GM19372 (cell line): ENCODE results near the gene NMNAT2.

Source experiments
- ATAC-seq: cut with Tn5 transposase; IDR thresholded peaks from one replicate; pipeline ENCODE4 v1.9.1; 2021; ENCODE audit warnings: mild to moderate bottlenecking, low read depth, moderate library complexity; ENCODE audit not compliant: unreplicated experiment

The NMNAT2 gene

DNA sequence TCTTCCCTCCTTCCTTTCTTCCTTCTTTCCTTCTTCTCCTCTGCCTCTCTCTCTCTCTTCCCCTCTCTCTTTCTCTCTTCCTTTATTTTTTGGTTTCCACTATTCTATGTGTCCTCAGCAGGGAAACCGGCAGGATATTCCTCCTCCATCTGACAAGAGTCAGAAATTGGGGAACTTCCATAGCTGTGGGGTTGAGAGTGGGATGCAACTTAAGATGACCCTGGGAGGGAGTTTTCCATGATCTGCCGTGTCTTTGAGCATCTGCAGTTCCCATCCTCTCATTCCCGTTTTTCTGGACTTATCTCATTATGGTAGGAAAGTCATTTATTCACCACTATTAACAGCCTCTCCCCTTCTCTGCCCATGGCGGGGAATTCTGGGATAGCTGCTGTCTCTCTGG, 98.6 kb downstream of the NMNAT2 start:
- no peak for ATAC-seq

GRCh38 chr1:183319051-183319450, 99.1 kb downstream of the NMNAT2 start:
- no peak for ATAC-seq

DNA sequence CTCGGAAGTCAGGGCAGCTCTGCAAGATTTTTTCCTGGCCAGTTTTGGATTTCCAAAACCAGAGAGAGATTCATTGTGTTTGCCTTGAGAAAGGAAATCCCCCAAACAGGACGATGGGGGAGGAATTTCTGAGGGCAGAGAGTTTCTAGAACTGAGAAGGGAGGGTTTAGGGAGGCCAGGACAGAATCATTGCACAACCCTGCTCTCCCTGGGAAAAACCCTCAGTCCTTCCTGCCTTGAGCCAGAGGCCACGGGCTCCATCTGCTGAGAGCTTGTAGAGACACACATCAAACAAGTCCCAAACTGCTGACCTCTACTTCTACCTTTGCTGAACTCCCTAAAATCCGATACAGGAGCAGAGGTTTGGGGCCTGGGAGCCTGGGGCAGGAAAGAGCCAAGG, 99.7 kb downstream of the NMNAT2 start:
- peak; percentile 59 for ATAC-seq

DNA sequence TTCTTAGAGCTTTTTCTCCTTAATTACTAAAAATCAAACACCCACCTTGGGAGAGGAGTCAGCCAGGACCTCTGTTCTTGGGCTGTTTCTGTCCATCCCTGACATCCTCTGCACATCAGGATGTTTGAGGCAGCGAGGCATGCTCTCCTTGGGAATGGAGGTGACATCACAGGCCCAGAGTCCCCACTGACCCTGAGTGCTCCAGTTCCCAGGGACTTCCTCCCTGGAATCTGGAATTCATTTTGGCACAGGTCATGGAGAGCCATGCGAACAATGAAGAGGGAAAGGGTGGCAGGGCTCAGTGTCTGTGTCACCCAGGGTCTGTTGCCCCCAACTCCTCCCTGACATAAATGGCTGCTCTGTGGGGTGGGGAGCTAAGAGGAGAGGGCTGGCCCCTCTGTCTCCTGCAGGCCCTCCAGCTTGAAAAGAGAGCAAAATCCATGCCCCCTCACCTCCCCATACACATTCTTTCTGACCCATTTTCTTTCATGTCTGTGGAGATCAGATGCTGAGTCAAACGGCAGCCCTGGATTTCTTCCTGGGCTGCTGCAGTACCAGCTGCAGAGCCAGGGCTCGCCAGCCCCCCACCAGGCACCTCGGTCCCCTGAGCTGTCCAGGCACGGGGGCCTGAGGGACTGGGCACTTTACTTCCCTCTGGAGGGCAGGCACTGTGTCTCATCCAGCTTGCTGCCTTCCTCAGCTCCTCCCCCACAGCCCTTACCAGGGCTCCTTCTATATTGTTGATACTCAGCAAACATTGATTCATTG, 102.0 kb downstream of the NMNAT2 start:
- no peak for ATAC-seq

DNA sequence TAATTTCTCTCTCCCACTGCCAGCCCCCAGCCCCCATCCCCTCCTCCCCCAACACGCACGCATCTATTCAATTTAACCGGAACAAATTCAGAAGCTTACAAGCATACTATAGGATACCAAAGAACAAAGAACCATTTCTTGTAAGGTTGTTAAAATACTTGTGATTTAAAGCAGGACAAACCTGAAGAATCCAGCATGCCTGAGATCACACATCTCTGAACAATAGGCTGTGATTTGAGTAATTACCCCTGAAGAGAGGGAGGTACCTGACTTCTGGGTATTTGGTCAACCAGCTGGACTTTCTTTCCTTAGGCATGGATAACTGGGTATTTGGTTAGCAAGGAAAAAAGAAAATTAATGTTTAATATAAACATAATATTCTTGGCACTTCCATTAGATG, 105.1 kb downstream of the NMNAT2 start:
- no peak for ATAC-seq

DNA sequence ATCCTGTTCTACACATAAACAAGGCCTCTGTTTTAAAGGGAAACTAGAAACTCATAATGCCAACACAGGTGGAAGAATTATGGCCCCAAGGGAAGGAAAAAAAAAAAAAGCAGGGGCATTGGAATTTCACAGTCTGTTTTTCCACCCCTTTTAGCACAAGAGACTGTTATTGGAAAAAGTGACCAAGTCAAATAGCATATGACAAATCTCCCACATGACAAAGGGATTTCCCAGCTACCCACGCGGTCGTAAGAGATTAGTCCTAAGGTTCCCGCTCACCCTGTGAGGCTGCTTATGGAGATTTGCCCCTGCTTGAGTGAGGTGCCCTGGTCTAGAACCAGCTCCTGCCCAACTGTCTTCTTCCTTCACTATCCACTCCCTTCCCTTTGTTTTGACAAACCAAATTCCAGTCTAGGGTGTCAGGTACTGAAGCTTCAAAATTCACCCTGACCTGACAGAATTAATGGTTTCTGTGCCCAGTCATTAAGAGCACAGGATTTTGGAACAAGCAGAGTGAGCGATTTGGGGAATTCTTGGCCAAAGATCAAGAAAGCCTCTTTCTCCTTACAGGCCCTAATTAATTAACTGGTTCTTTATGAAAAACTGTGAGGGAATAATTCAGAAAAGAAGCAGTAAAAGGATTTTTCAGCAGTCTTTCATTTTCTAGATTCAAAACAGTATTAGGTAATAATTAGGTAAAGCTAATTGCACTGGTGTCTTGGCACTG, 107.3 kb downstream of the NMNAT2 start:
- no peak for ATAC-seq

- no peak for ATAC-seq
These were observed 109.5 kb downstream of the NMNAT2 start for GRCh38 chr1:183308719-183309118.

DNA sequence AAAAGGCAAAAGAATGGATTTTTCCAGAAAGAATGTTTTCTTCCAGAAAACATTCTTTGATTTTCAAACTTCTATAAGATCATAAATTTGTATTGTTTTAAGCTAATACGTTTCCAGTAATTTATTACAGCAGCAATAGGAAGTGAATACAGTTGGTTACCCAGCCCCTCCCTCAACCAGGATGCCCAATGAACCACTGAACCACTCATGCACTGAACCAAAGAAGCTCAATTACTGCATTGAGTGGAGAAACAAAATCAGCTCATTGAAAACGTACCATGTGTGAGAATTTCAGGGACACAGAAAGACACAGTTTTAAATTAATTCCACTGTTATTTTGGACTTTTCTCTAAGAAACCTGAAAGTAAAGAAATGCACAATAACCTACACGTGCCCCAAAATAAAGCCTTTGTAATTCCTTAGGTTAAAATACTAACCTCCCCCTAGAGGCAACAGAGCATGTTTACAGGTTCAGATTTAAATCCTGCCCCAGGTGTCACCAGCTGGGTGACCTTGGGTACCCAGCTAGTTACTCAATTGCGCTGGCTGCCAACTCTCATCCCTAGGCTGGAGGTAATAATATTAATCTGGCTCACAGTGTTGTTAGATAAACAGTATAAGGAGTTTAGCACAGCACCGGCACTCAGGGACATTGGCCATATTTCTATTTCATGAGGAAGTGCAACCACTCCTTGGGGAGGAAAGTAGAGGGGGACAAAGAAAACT, 111.7 kb downstream of the NMNAT2 start:
- no peak for ATAC-seq

GRCh38 chr1:183304440-183305107, 113.6 kb downstream of the NMNAT2 start:
- no peak for ATAC-seq

GRCh38 chr1:183303901-183304300, 114.3 kb downstream of the NMNAT2 start:
- no peak for ATAC-seq

DNA sequence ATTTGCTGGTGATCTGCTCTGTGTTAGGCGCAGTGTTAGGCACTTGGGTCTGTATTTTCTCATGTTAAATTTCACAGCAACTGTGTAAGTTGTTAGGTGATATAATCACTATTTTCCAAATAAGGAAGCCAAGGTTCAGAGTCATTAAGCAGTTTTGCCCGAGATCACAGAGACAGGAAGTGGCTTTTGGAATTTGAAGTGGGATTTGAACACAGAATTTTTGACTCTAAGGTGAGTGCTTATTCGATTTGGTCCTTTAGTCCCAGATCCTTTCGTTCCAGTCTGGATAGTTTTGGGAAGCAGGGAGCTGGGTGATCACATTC, 114.9 kb downstream of the NMNAT2 start:
- no peak for ATAC-seq

DNA sequence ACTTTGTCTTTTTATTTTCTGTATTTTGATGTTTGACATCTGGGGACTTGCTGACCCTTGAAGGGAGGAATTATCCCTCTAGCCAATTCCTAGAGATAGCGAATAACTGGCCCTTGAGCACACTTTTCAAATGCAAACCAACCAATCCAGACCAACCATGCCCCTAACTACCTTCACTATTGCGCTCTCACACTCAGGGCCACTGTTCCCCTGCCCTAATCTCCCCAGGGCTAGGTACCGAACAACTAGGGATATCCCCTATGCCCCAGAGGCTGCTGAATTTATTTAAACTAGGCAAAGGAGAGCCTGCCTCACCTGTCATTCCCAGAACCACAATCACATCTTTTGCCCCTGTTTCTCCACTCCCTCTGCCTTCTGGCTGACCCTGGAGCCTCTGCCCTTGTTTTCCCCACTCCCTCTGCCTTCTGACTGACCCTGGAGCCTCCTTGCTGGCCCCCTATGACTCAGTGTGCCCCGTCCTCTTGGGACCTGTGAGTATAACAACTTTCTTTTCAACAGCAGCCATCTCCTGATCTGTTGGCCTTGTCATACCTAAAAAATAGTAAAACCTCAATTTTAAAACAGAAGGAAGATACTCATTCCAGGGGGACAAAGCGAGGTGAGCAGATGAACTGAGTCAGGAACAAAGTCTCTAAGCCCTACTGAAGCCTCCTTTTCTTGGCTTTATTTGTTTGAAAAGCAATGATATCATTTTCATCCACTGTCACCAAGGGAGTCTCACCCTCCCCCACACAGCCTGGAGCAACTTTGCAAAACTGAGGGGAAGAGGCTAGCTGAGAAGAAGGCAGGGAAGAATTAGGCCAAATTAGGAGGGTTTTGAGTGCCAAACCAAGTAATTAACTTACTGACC, 115.5 kb downstream of the NMNAT2 start:
- no peak for ATAC-seq

DNA sequence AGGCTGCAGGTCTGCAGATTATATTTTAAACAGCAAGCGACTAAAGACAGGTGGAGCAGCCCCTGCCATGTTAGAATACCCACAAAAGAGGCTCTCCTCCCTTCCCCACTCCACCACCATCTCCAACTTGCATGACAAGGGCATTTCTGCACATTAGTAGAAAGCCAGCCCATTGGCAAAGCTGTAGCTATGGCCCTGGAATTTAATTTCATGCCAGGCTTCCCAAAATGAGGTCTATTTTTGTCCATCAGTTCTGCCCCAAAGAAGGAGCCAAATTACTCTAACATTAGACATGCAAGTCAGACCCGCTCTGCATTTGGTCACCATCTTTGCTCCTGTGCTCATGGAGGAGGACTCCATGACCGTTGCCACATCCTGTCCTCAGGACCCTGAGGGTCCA, 116.9 kb downstream of the NMNAT2 start:
- ATAC-seq: no peak

DNA sequence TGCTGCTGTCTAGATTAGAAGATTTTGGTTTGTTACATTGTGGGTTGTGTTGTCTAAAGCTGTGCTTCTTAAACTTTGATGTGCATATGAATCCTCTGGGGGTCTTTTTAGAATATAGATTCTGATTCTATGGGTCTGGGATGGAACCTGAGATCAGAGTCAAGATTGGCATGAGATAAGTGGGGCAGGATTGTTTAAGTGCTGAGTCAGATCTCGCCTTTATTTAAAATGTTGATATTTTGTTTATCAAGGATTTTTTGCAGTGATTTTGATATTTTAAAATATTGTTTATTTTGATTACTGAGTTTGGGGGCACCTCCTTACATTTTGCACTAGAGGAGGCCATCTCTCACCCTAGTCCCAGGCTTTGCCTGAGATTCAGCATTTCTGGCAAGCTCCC, 117.4 kb downstream of the NMNAT2 start:
- no peak for ATAC-seq

DNA sequence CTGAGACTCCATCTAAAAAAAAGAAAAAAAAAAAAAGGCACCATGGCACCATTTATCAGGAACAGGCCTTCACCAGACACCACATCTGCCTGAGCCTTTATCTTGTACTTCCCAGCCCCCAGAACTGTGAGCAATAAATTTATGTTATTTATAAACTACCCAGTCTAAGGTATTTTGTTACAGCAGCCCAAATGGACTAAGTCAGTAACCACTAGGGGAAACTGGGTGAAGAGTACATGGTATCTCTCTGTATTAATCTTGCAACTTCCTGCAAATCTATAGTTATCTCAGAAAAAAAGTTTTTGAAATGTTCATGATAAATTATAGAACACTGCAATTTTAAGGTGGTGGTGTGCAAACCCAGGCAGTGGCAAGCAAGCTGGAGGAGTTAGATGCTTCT, 117.8 kb downstream of the NMNAT2 start:
- no peak for ATAC-seq

DNA sequence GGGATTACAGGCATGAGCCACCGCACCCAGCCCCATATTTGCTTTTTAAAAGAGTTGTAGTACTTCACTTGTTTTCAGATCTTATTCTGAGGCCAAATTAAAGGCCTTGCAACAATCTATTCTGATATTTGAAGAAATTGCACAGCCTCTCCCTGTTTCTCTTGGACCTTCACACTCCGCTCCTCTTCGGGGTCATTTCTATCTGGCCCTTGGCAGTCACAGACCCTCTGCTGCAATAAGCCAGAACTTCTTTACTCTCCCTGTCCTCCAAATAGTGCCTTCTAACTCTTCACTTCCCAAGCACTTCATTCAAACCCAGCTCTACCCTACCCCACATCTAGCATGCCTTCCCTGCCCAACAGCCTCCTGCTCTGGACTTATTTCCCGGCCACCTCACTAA, 121.4 kb downstream of the NMNAT2 start:
- ATAC-seq: no peak

GRCh38 chr1:183295521-183295920, 122.7 kb downstream of the NMNAT2 start:
- no peak for ATAC-seq

GRCh38 chr1:183293876-183294275, 124.3 kb downstream of the NMNAT2 start:
- no peak for ATAC-seq

DNA sequence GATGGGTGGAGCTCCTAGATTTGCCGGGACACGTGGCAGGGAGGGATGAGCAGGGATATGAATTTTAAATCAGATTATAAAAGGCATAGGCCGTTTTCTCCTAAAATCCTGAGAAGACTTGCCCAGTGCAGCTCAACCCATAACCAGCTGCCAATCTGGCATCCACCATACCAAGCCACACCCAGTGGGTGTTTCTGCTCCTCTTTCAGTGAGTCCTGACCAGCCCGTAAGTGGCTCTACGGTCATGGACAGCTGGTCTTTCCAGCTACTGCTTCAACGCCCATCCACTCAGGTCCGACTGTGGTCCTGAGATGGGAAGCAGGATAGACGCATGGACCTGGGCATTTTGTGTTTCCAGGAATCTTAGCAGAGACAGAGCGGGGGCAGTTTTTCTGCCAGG, 124.9 kb downstream of the NMNAT2 start:
- ATAC-seq: no peak
